Neuronal stem cell (in vitro differentiated cells): Measurements from ENCODE around the gene PTPRE.
A peak's percentile ranks its signal among the peaks of the same experiment; 100 is the strongest.

Experiments used
- DNase-seq: peaks from one replicate; pipeline ENCODE4 v3.0.0-alpha.2; 2013; ENCODE audit warnings: low spot score
- H2AFZ ChIP-seq: one replicate; pipeline ENCODE4 v1.6.1; 2013; ENCODE audit warnings: mild to moderate bottlenecking, low read length, inconsistent platforms
- H2AK5ac ChIP-seq: 2 replicates; pipeline ENCODE4 v1.6.1; 2013; ENCODE audit warnings: low read depth, mild to moderate bottlenecking, inconsistent platforms, low read length, moderate library complexity, mixed read lengths
- H2BK120ac ChIP-seq: 2 replicates; pipeline ENCODE4 v1.6.1; 2013; ENCODE audit warnings: low read depth, mild to moderate bottlenecking, inconsistent platforms, low read length, moderate library complexity, mixed read lengths
- H2BK12ac ChIP-seq: one replicate; pipeline ENCODE4 v1.6.1; 2013; ENCODE audit warnings: low read length, inconsistent platforms
- H2BK15ac ChIP-seq: 2 replicates; pipeline ENCODE4 v1.6.1; 2013; ENCODE audit warnings: mild to moderate bottlenecking, low read length, inconsistent platforms, mixed read lengths
- H2BK5ac ChIP-seq: one replicate; pipeline ENCODE4 v1.6.1; 2013; ENCODE audit warnings: inconsistent platforms, mild to moderate bottlenecking, low read length, moderate library complexity
- H3K14ac ChIP-seq: one replicate; pipeline ENCODE4 v1.6.1; 2013; ENCODE audit warnings: low read length, inconsistent platforms
- H3K18ac ChIP-seq: 2 replicates; pipeline ENCODE4 v1.6.1; 2013; ENCODE audit warnings: low read length, inconsistent platforms
- H3K23ac ChIP-seq: 2 replicates; pipeline ENCODE4 v1.6.1; 2013; ENCODE audit warnings: low read depth, mild to moderate bottlenecking, mixed read lengths, low read length, inconsistent platforms; ENCODE audit not compliant: poor library complexity
- H3K27ac ChIP-seq: replicated peaks from 3 replicates; pipeline ENCODE4 v1.5.1; 2013; ENCODE audit warnings: low read length, inconsistent platforms
- H3K27me3 ChIP-seq, 3 experiments: 2 replicates each; pipeline ENCODE4 v1.6.1; 2013; ENCODE audit warnings: low read length in 3 of 3, mild to moderate bottlenecking in 2 of 3, inconsistent platforms in 1 of 3, low read depth in 1 of 3, mixed read lengths in 1 of 3, moderate library complexity in 1 of 3; ENCODE audit not compliant: control insufficient read depth in 3 of 3, insufficient read depth in 3 of 3
- H3K36me3 ChIP-seq, 2 donors: replicated peaks in 1 of 2; 2 replicates each; pipeline ENCODE4 v1.6.1; 2013; ENCODE audit warnings: low read length in 2 of 2; ENCODE audit not compliant: control insufficient read depth in 2 of 2, insufficient read depth in 2 of 2
- H3K4ac ChIP-seq: 2 replicates; pipeline ENCODE4 v1.6.1; 2013; ENCODE audit warnings: inconsistent platforms, mild to moderate bottlenecking, low read length, moderate library complexity
- H3K4me1 ChIP-seq, 2 donors: 1 replicate in 1 of 2; 2 replicates in 1 of 2; pipeline ENCODE4 v1.6.1; 2013; ENCODE audit warnings: low read length in 2 of 2, low read depth in 1 of 2; ENCODE audit not compliant: control insufficient read depth in 2 of 2, insufficient read depth in 1 of 2
- H3K4me2 ChIP-seq: one replicate; pipeline ENCODE4 v1.6.1; 2013; ENCODE audit warnings: mild to moderate bottlenecking, low read length, inconsistent platforms; ENCODE audit not compliant: insufficient read depth, poor library complexity, severe bottlenecking
- H3K4me3 ChIP-seq, 2 donors: 2 replicates each; pipeline ENCODE4 v1.5.1; 2013; ENCODE audit warnings: low read length in 2 of 2, mild to moderate bottlenecking in 2 of 2, inconsistent platforms in 1 of 2, moderate library complexity in 1 of 2
- H3K79me1 ChIP-seq: one replicate; pipeline ENCODE4 v1.6.1; 2013; ENCODE audit warnings: low read depth, mild to moderate bottlenecking, inconsistent platforms, low read length, moderate library complexity
- H3K9ac ChIP-seq: one replicate; pipeline ENCODE4 v1.6.1; 2013; ENCODE audit warnings: mild to moderate bottlenecking, low read depth, low read length, inconsistent platforms; ENCODE audit not compliant: poor library complexity
- H3K9me3 ChIP-seq, 2 donors: replicated peaks in 1 of 2; 2 replicates each; pipeline versions ENCODE3 to v1.6.1; 2013; ENCODE audit warnings: low read length in 2 of 2, mild to moderate bottlenecking in 2 of 2, inconsistent platforms in 1 of 2, low read depth in 1 of 2, mixed read lengths in 1 of 2, moderate library complexity in 1 of 2; ENCODE audit not compliant: control insufficient read depth in 2 of 2, insufficient read depth in 1 of 2
- H4K8ac ChIP-seq: one replicate; pipeline ENCODE4 v1.6.1; 2013; ENCODE audit warnings: low read depth, mild to moderate bottlenecking, inconsistent platforms, low read length, moderate library complexity
- H4K91ac ChIP-seq: one replicate; pipeline ENCODE4 v1.6.1; 2013; ENCODE audit warnings: low read length, low read depth, mild to moderate bottlenecking, inconsistent platforms; ENCODE audit not compliant: poor library complexity
- WGBS, 2 donors: extraction: QIAGEN DNeasy Blood & Tissue Kit; methylation state at CpG; one replicate each; pipeline ENCODE4 v1.1.7; 2013; ENCODE audit warnings: missing lambda C conversion rate in 2 of 2, mixed read lengths in 1 of 2; ENCODE audit not compliant: insufficient read length in 2 of 2, insufficient replicate concordance in 1 of 2; ENCODE audit errors: extremely low coverage in 2 of 2; 5-methylcytosine and 5-hydroxymethylcytosine counted together

Gene PTPRE

GRCh38 chr10:128040681-128041080 is 133.8 kb downstream of the PTPRE start:
- Histone ChIP-seq H3K36me3 (no peaks in the 10 kb centered on the region), H2BK15ac (peak overlapping the region; percentile 38), H3K27ac (no peak overlapping the region), H3K4me3 (peak overlapping the region in 1 of 2 donors; percentile 1), H4K91ac (no peak overlapping the region), H3K27me3 (peaks cover 0 to 6% (median 0%) of the 10 kb centered on the region in 3 experiments), H2BK12ac (no peak overlapping the region), H2BK5ac (no peak overlapping the region), H3K4me2 (no peak overlapping the region), H3K23ac (no peak overlapping the region), H4K8ac (no peak overlapping the region), H2AFZ (no peak overlapping the region), H3K79me1 (no peaks in the 10 kb centered on the region), H3K18ac (peak overlapping the region; percentile 35), H2BK120ac (no peak overlapping the region), H3K9ac (no peak overlapping the region), H2AK5ac (no peak overlapping the region), H3K4me1 (no peaks in the 10 kb centered on the region), H3K9me3 (no peaks in the 10 kb centered on the region), H3K14ac (no peak overlapping the region), H3K4ac (no peak overlapping the region)
- DNase-seq, result no peak
- WGBS, 2 donors, result no CpG with 5 or more reads among the region's 8 CpGs

DNA sequence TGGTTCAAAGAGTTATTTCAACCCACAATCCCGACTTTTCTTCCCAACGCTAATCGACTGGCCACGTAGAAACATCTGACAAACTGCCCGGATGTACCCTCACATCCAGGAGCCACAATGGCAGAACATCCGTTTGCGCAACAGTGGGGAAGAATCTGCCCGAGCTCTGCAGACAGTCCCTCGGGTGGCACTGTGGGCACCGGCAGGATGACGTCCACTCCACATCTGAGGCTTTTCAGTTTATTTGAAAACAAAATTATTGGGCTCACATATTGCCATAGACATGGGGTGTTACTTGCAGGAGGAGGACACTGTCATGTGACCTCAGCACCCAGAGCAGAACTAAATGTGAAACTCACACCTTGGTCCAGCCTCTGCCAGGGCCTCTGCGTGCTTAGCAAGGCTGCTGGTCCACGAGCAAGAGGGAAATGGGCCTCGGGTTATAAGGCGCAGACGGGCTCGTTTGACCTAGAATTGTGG is 135.3 kb downstream of the PTPRE start:
- Histone ChIP-seq H3K4me2 (no peak overlapping the region), H3K27me3 (peaks cover 0 to 6% (median 0%) of the 10 kb centered on the region in 3 experiments), H2AFZ (no peak overlapping the region), H2BK5ac (no peak overlapping the region), H3K79me1 (no peaks in the 10 kb centered on the region), H3K4me1 (peaks cover 0 to 2% of the 10 kb centered on the region in 2 donors), H2BK15ac (no peak overlapping the region), H2BK12ac (no peak overlapping the region), H3K36me3 (no peaks in the 10 kb centered on the region), H3K9ac (no peak overlapping the region), H3K4me3 (no peak overlapping the region), H2AK5ac (no peak overlapping the region), H3K9me3 (no peaks in the 10 kb centered on the region), H3K14ac (no peak overlapping the region), H3K4ac (no peak overlapping the region), H2BK120ac (no peak overlapping the region), H4K91ac (no peak overlapping the region), H3K18ac (no peak overlapping the region), H4K8ac (no peak overlapping the region), H3K27ac (no peak overlapping the region), H3K23ac (no peak overlapping the region)
- no peak for DNase-seq
- no CpG with 5 or more reads among the region's 17 CpGs for WGBS, 2 donors

- no peak overlapping the region for H3K9ac ChIP-seq
- H3K14ac ChIP-seq, result no peak overlapping the region
- no CpG with 5 or more reads among the region's 18 CpGs for WGBS, 2 donors
- H2BK120ac ChIP-seq, result no peak overlapping the region
- no peak overlapping the region for H3K18ac ChIP-seq
- H4K8ac ChIP-seq, result no peak overlapping the region
- H4K91ac ChIP-seq, result no peak overlapping the region
- peaks cover 0 to 6% (median 0%) of the 10 kb centered on the region in 3 experiments for H3K27me3 ChIP-seq
- H3K4me3 ChIP-seq, result no peak overlapping the region
- H3K23ac ChIP-seq, result no peak overlapping the region
- H2AFZ ChIP-seq, result no peak overlapping the region
- no peak overlapping the region for H3K27ac ChIP-seq
- no peak overlapping the region for H2BK15ac ChIP-seq
- no peaks in the 10 kb centered on the region for H3K36me3 ChIP-seq
- no peak overlapping the region for H3K4me2 ChIP-seq
- DNase-seq, result no peak
- H3K4me1 ChIP-seq, result peaks cover 0 to 4% of the 10 kb centered on the region in 2 donors
- no peak overlapping the region for H3K4ac ChIP-seq
- H2BK12ac ChIP-seq, result no peak overlapping the region
- H2BK5ac ChIP-seq, result no peak overlapping the region
- no peaks in the 10 kb centered on the region for H3K79me1 ChIP-seq
- no peak overlapping the region for H2AK5ac ChIP-seq
- no peaks in the 10 kb centered on the region for H3K9me3 ChIP-seq
These were observed 136.5 kb downstream of the PTPRE start for GRCh38 chr10:128043259-128044045.

DNA sequence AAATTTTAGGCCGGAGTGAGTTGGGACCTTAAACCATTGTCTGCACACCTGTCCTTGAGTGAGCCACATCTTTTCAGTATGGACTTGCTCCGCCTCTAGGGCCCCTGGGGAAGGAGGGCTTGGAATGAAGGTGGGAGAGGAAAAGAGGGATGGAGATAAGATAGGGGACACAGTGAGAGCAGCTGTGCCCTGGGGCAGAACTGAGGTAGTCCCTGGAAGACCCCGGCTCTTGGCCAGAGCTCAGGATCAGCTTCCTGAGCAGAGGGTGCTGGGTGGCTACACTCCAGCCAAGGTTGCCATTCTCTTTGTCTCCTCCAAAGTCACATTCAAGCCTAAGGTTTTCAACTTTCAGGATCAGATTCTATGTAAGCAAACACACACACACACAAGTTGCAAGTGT is 137.3 kb downstream of the PTPRE start:
- Histone ChIP-seq H4K8ac (no peak overlapping the region), H2BK5ac (no peak overlapping the region), H3K18ac (no peak overlapping the region), H3K9ac (no peak overlapping the region), H3K4me1 (peaks cover 0 to 4% of the 10 kb centered on the region in 2 donors), H3K27ac (no peak overlapping the region), H3K36me3 (no peaks in the 10 kb centered on the region), H3K4me2 (no peak overlapping the region), H2BK15ac (no peak overlapping the region), H3K27me3 (peaks cover 0 to 6% (median 0%) of the 10 kb centered on the region in 3 experiments), H2AFZ (no peak overlapping the region), H2BK120ac (no peak overlapping the region), H3K4me3 (no peak overlapping the region), H3K9me3 (no peaks in the 10 kb centered on the region), H3K14ac (no peak overlapping the region), H2BK12ac (no peak overlapping the region), H4K91ac (no peak overlapping the region), H3K79me1 (no peaks in the 10 kb centered on the region), H3K4ac (no peak overlapping the region), H3K23ac (no peak overlapping the region), H2AK5ac (no peak overlapping the region)
- DNase-seq, result no peak
- WGBS, 2 donors, result no CpG with 5 or more reads among the region's 3 CpGs
